Loucy (cell line): ENCODE data around the gene CARD8.
"Not testable (repeated sequence)": the region's sequence is repeated elsewhere in the genome, so short reads cannot be mapped to it uniquely, and the experiment has no call there.

ENCODE experiments used
- H2AFZ ChIP-seq: fragments of 200-600 bp; sonication (generic); 2 replicates; pipeline ENCODE4 v1.6.0; 2016; ENCODE audit warnings: antibody characterized with exemption, mild to moderate bottlenecking, low read length, moderate library complexity
- H3F3A ChIP-seq: fragments of 200-600 bp; 2 replicates; pipeline ENCODE4 v1.6.0; 2016; ENCODE audit warnings: antibody characterized with exemption, low read depth, mild to moderate bottlenecking
- H3K27me3 ChIP-seq: fragments of 200-600 bp; sonication (generic); 2 replicates; pipeline ENCODE4 v1.6.1; 2014; ENCODE audit warnings: low read length, mild to moderate bottlenecking; ENCODE audit not compliant: insufficient read depth, poor library complexity, severe bottlenecking
- H3K36me3 ChIP-seq: fragments of 200-600 bp; sonication (generic); 2 replicates; pipeline ENCODE4 v1.6.1; 2016; ENCODE audit warnings: low read length; ENCODE audit not compliant: insufficient read depth
- H3K4me1 ChIP-seq: fragments of 200-600 bp; sonication (generic); 2 replicates; pipeline ENCODE4 v1.5.1; 2014; ENCODE audit warnings: low read length, mild to moderate bottlenecking; ENCODE audit not compliant: insufficient read depth, poor library complexity, severe bottlenecking
- H3K4me2 ChIP-seq: fragments of 200-600 bp; sonication (generic); 2 replicates; pipeline ENCODE4 v1.6.0; 2014; ENCODE audit warnings: antibody characterized with exemption, low read length, low read depth, mild to moderate bottlenecking; ENCODE audit not compliant: poor library complexity, severe bottlenecking
- H3K4me3 ChIP-seq: fragments of 200-600 bp; sonication (generic); 2 replicates; pipeline ENCODE4 v1.5.1; 2014; ENCODE audit warnings: low read length, mild to moderate bottlenecking, mixed read lengths; ENCODE audit not compliant: poor library complexity, severe bottlenecking
- H3K79me2 ChIP-seq: fragments of 200-600 bp; sonication (generic); 2 replicates; pipeline ENCODE4 v1.6.1; 2014; ENCODE audit warnings: low read length; ENCODE audit not compliant: insufficient read depth
- H3K9ac ChIP-seq: fragments of 200-600 bp; sonication (generic); 2 replicates; pipeline ENCODE4 v1.6.0; 2014; ENCODE audit warnings: mild to moderate bottlenecking, low read depth, low read length, moderate library complexity; ENCODE audit not compliant: poor library complexity, severe bottlenecking
- H3K9me2 ChIP-seq: fragments of 200-600 bp; sonication (generic); replicated peaks from 2 replicates; pipeline ENCODE4 v1.6.1; 2016; ENCODE audit warnings: low read depth, low read length, mixed read lengths
- H3K9me3 ChIP-seq: fragments of 200-600 bp; sonication (generic); 2 replicates; pipeline ENCODE4 v1.6.1; 2014; ENCODE audit warnings: mild to moderate bottlenecking, antibody characterized with exemption, low read length, low read depth; ENCODE audit not compliant: insufficient read depth
- H4K20me1 ChIP-seq: fragments of 200-600 bp; sonication (generic); 2 replicates; pipeline ENCODE4 v1.6.0; 2014; ENCODE audit warnings: antibody characterized with exemption, low read length, mild to moderate bottlenecking; ENCODE audit not compliant: insufficient read depth, poor library complexity, severe bottlenecking
- CTCF ChIP-seq: fragments of 200-600 bp; sonication (generic); conservative IDR thresholded peaks from 2 replicates; pipeline ENCODE4 v1.5.1; 2014; ENCODE audit warnings: mild to moderate bottlenecking, antibody characterized with exemption, low read length
- EZH2phosphoT487 ChIP-seq: fragments of 200-600 bp; IDR thresholded peaks from 2 replicates; pipeline ENCODE4 v1.6.1; 2018; ENCODE audit warnings: antibody characterized with exemption, mild to moderate bottlenecking, moderate library complexity, borderline replicate concordance

Gene CARD8

DNA sequence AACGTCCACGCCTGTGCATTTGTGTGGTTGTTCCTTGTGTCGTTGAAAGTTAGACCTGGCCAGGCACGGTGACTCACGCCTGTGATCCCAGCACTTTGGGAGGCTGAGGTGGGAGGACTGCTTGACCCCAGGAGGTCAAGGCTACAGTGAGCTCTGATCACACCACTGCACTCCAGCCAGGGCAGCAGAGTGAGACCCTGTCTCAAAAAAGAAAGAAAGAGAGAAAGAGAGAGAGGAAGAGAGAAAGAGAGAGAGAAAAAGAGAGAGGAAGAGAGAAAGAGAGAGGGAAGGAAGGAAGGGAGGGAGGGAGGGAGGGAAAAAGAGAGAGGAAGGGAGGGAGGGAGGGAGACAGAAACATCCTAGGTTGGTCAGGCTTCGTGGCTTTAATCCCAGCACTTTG is 19.2 kb upstream of the CARD8 start:
- no peak overlapping the region for H3K4me3 ChIP-seq
- no peaks in the 10 kb centered on the region for H3K79me2 ChIP-seq
- H3K4me2 ChIP-seq: no peak overlapping the region
- no peak overlapping the region for H3K9ac ChIP-seq
- H3K4me1 ChIP-seq: peaks cover 4% of the 10 kb centered on the region
- no peaks in the 10 kb centered on the region for H3K9me3 ChIP-seq
- H3K9me2 ChIP-seq: no peaks in the 10 kb centered on the region
- H3K36me3 ChIP-seq: no peaks in the 10 kb centered on the region
- H2AFZ ChIP-seq: no peak overlapping the region
- H3K27me3 ChIP-seq: no peaks in the 10 kb centered on the region
- no peak for TF ChIP-seq EZH2phosphoT487
- no peak for TF ChIP-seq CTCF
- no peaks in the 10 kb centered on the region for H3F3A ChIP-seq
- H4K20me1 ChIP-seq: no peaks in the 10 kb centered on the region

GRCh38 chr19:48274173-48274572 is 18.5 kb upstream of the CARD8 start:
- no peaks in the 10 kb centered on the region for H3F3A ChIP-seq
- H3K9me3 ChIP-seq: no peaks in the 10 kb centered on the region
- no peak overlapping the region for H3K4me3 ChIP-seq
- H3K9me2 ChIP-seq: no peaks in the 10 kb centered on the region
- no peak overlapping the region for H3K4me2 ChIP-seq
- no peak for TF ChIP-seq CTCF
- TF ChIP-seq EZH2phosphoT487: no peak
- H3K4me1 ChIP-seq: peaks cover 8% of the 10 kb centered on the region
- H4K20me1 ChIP-seq: no peaks in the 10 kb centered on the region
- H3K36me3 ChIP-seq: no peaks in the 10 kb centered on the region
- H3K79me2 ChIP-seq: no peaks in the 10 kb centered on the region
- no peak overlapping the region for H2AFZ ChIP-seq
- H3K27me3 ChIP-seq: no peaks in the 10 kb centered on the region
- H3K9ac ChIP-seq: no peak overlapping the region

GRCh38 chr19:48271531-48272151 is 15.9 kb upstream of the CARD8 start:
- no peak for TF ChIP-seq EZH2phosphoT487
- no peak for TF ChIP-seq CTCF

GRCh38 chr19:48269617-48270026 is 13.9 kb upstream of the CARD8 start:
- not testable (repeated sequence) for H3F3A ChIP-seq, H3K9me2 ChIP-seq, H4K20me1 ChIP-seq, H3K36me3 ChIP-seq, H3K4me1 ChIP-seq, H3K27me3 ChIP-seq, H3K4me2 ChIP-seq, H3K9me3 ChIP-seq, H3K79me2 ChIP-seq, H3K4me3 ChIP-seq
- Histone ChIP-seq H3K9ac (peak overlapping the region; percentile 46), H2AFZ (peak overlapping the region; percentile 49; the same call in 1 of the 2 replicates)

More at GRCh38 chr19:48271531-48272151, 15.9 kb upstream of the CARD8 start:
- H3K27me3 ChIP-seq: no peaks in the 10 kb centered on the region
- no peaks in the 10 kb centered on the region for H3F3A ChIP-seq
- H3K4me1 ChIP-seq: peaks cover 8% of the 10 kb centered on the region
- H3K9me2 ChIP-seq: no peaks in the 10 kb centered on the region
- no peak overlapping the region for H3K9ac ChIP-seq
- H3K4me3 ChIP-seq: no peak overlapping the region
- H4K20me1 ChIP-seq: no peaks in the 10 kb centered on the region
- no peak overlapping the region for H2AFZ ChIP-seq
- H3K4me2 ChIP-seq: no peak overlapping the region
- no peaks in the 10 kb centered on the region for H3K79me2 ChIP-seq
- H3K36me3 ChIP-seq: no peaks in the 10 kb centered on the region
- no peaks in the 10 kb centered on the region for H3K9me3 ChIP-seq
